GM12892 (cell line): ENCODE results near the gene TIE1.

Experiments used
- DNase-seq: peaks from one replicate; pipeline ENCODE4 v3.0.0; 2011; ENCODE audit not compliant: insufficient read length
- FAIRE-seq: peaks from 2 replicates; lab custom pipeline; 2011; peaks lifted over from hg19 to GRCh38; lab: Jason Lieb, UNC
- POLR2A ChIP-seq: IDR thresholded peaks from 2 replicates; pipeline ENCODE4 v1.6.1; 2011; ENCODE audit warnings: low read depth, low read length, control low read depth
- POLR2AphosphoS5 ChIP-seq: IDR thresholded peaks from 2 replicates; pipeline ENCODE4 v1.6.1; 2011; ENCODE audit warnings: low read depth, low read length, control low read depth
- TAF1 ChIP-seq: IDR thresholded peaks from 2 replicates; pipeline ENCODE4 v1.6.1; 2011; ENCODE audit warnings: low read depth, mild to moderate bottlenecking, control low read depth, low read length, borderline replicate concordance

TIE1 gene

GRCh38 chr1:43299101-43299500 lies 1.7 kb upstream of the TIE1 start:
- FAIRE-seq (no peak), DNase-seq (no peak)
- no peak for TF ChIP-seq POLR2A
- TF ChIP-seq POLR2AphosphoS5, result no peak
- TF ChIP-seq TAF1, result no peak

GRCh38 chr1:43302201-43302600 lies 1.4 kb downstream of the TIE1 start:
- TF ChIP-seq POLR2A (no peak), POLR2AphosphoS5 (no peak), TAF1 (no peak)
- no peak for DNase-seq
- no peak for FAIRE-seq

- DNase-seq (no peak), FAIRE-seq (no peak)
- TF ChIP-seq TAF1 (no peak), POLR2A (no peak)
Measured at GRCh38 chr1:43302721-43303470, 2.1 kb downstream of the TIE1 start.

GRCh38 chr1:43303471-43304313 lies 2.9 kb downstream of the TIE1 start:
- no peak for DNase-seq
- TF ChIP-seq POLR2AphosphoS5, result no peak
- TF ChIP-seq POLR2A, result no peak
- TF ChIP-seq TAF1, result no peak
- FAIRE-seq, result no peak

- DNase-seq (no peak), FAIRE-seq (no peak)
- TF ChIP-seq POLR2A (no peak), TAF1 (no peak), POLR2AphosphoS5 (no peak)
Measured at GRCh38 chr1:43304314-43304681, 3.5 kb downstream of the TIE1 start.

- DNase-seq (no peak), FAIRE-seq (no peak)
- TF ChIP-seq TAF1, result no peak
- no peak for TF ChIP-seq POLR2AphosphoS5
- TF ChIP-seq POLR2A, result no peak
Measured at GRCh38 chr1:43304771-43305300, 4.1 kb downstream of the TIE1 start.

GRCh38 chr1:43305461-43305860 lies 4.7 kb downstream of the TIE1 start:
- no peak for DNase-seq
- FAIRE-seq, result no peak
- TF ChIP-seq TAF1 (no peak), POLR2A (no peak)

- DNase-seq (no peak), FAIRE-seq (no peak)
Measured at GRCh38 chr1:43305926-43306687, 5.3 kb downstream of the TIE1 start.

GRCh38 chr1:43306688-43307457 lies 6.1 kb downstream of the TIE1 start:
- DNase-seq, result no peak
- FAIRE-seq, result no peak
- TF ChIP-seq POLR2AphosphoS5 (no peak), TAF1 (no peak), POLR2A (no peak)

More at GRCh38 chr1:43305926-43306687, 5.3 kb downstream of the TIE1 start:
- TF ChIP-seq POLR2AphosphoS5 (no peak), TAF1 (no peak), POLR2A (no peak)

GRCh38 chr1:43307458-43308158 lies 6.8 kb downstream of the TIE1 start:
- TF ChIP-seq POLR2A (no peak), TAF1 (no peak), POLR2AphosphoS5 (no peak)
- FAIRE-seq, result no peak
- no peak for DNase-seq
